Keratinocyte (primary cell): ENCODE results near the gene ITGA2. TPM values are rescaled to one million over a fixed set of nuclear protein-coding genes. Genes with fewer than 3 reads are reported as not detected.
A peak's percentile ranks its signal among the peaks of the same experiment; 100 is the strongest.

ENCODE experiments used
- DNase-seq: peaks from one replicate; pipeline ENCODE4 v3.0.0-alpha.2; 2011; ENCODE audit warnings: low read depth, missing footprints, low spot score
- FAIRE-seq: peaks from 2 replicates; lab custom pipeline; 2011; peaks lifted over from hg19 to GRCh38; lab: Jason Lieb, UNC
- H2AFZ ChIP-seq: 2 replicates; pipeline ENCODE4 v1.6.0; 2012; ENCODE audit warnings: low read length, control low read depth, inconsistent platforms; ENCODE audit not compliant: control insufficient read depth
- H3K27ac ChIP-seq: 2 replicates; pipeline ENCODE4 v1.5.1; 2011; ENCODE audit warnings: low read length; ENCODE audit not compliant: control insufficient read depth, insufficient read depth
- H3K27me3 ChIP-seq: 3 replicates; pipeline ENCODE4 v1.6.0; 2011; ENCODE audit warnings: low read length; ENCODE audit not compliant: control insufficient read depth, insufficient read depth; ENCODE audit errors: extremely low read depth
- H3K36me3 ChIP-seq, 2 experiments: 2 replicates in 1 of 2; 3 replicates in 1 of 2; pipeline ENCODE4 v1.5.1; 2011; ENCODE audit warnings: low read length in 2 of 2, mild to moderate bottlenecking in 1 of 2; ENCODE audit not compliant: control insufficient read depth in 2 of 2, insufficient read depth in 2 of 2; ENCODE audit errors: extremely low read depth in 1 of 2
- H3K4me1 ChIP-seq: 3 replicates; pipeline ENCODE4 v1.5.1; 2011; ENCODE audit warnings: low read length; ENCODE audit not compliant: control insufficient read depth, insufficient read depth; ENCODE audit errors: extremely low read depth
- H3K4me2 ChIP-seq: 3 replicates; pipeline ENCODE4 v1.6.0; 2011; ENCODE audit warnings: low read depth, low read length; ENCODE audit not compliant: control insufficient read depth, insufficient read depth; ENCODE audit errors: extremely low read depth
- H3K4me3 ChIP-seq, 3 experiments: fragments of 200-600 bp in 1 of 3; sonication (generic) in 1 of 3; 2 replicates in 2 of 3; 3 replicates in 1 of 3; pipeline ENCODE4 v1.5.1; 2011 to 2016; ENCODE audit warnings: low read length in 3 of 3, mild to moderate bottlenecking in 3 of 3, control low read depth in 2 of 3, inconsistent platforms in 1 of 3, low read depth in 1 of 3, mixed read lengths in 1 of 3, mixed run types in 1 of 3, moderate library complexity in 1 of 3; ENCODE audit not compliant: control insufficient read depth in 2 of 3, insufficient read depth in 2 of 3; ENCODE audit errors: extremely low read depth in 1 of 3
- H3K79me2 ChIP-seq: 2 replicates; pipeline ENCODE4 v1.6.0; 2012; ENCODE audit warnings: low read length; ENCODE audit not compliant: control insufficient read depth, insufficient read depth
- H3K9ac ChIP-seq: 3 replicates; pipeline ENCODE4 v1.6.0; 2011; ENCODE audit warnings: low read length; ENCODE audit not compliant: control insufficient read depth, insufficient read depth; ENCODE audit errors: extremely low read depth
- H3K9me1 ChIP-seq: 3 replicates; pipeline ENCODE4 v1.6.0; 2011; ENCODE audit warnings: low read length; ENCODE audit not compliant: control insufficient read depth, insufficient read depth; ENCODE audit errors: extremely low read depth
- H3K9me3 ChIP-seq: 2 replicates; pipeline ENCODE4 v1.5.1; 2012; ENCODE audit warnings: low read depth, low read length; ENCODE audit not compliant: control insufficient read depth
- H4K20me1 ChIP-seq: 3 replicates; pipeline ENCODE4 v1.6.0; 2011; ENCODE audit warnings: low read length; ENCODE audit not compliant: control insufficient read depth, insufficient read depth; ENCODE audit errors: extremely low read depth
- CTCF ChIP-seq, 3 experiments: IDR thresholded peaks in 1 of 3; conservative IDR thresholded peaks in 1 of 3; optimal IDR thresholded peaks in 1 of 3; 2 replicates in 2 of 3; 3 replicates in 1 of 3; pipeline versions ENCODE3 to v1.5.1; 2011; ENCODE audit warnings: low read length in 3 of 3, mild to moderate bottlenecking in 3 of 3, moderate library complexity in 2 of 3, control low read depth in 1 of 3, inconsistent platforms in 1 of 3; ENCODE audit not compliant: insufficient read depth in 2 of 3; ENCODE audit errors: extremely low read depth in 1 of 3
- EZH2 ChIP-seq: IDR thresholded peaks from one replicate; pipeline ENCODE4 v1.6.1; 2012; ENCODE audit warnings: inconsistent platforms, mild to moderate bottlenecking, low read length, moderate library complexity
- dilution Hi-C: fragments of 300-500 bp; cut with MboI; formaldehyde crosslinking; loops from one replicate; pipeline ENCODE4 v1.7.0; 2020; ENCODE audit warnings: low sequenced_read_pairs; ENCODE audit not compliant: extremely low pct_ligation_motif_present
- polyA plus RNA-seq, 5 experiments: library from polyadenylated mRNA; depleted of rRNA in 3 of 5; stranded (reverse) in 3 of 5; stranded (forward) in 1 of 5; unstranded in 1 of 5; fragments of >200 nt; gene quantifications; 1 replicate in 1 of 5; 2 replicates in 3 of 5; 3 replicates in 1 of 5; pipeline versions ENCODE4 v1.2.1 to v1.2.3, GENCODE V29; 2011 to 2012; ENCODE audit warnings: missing spikeins in 2 of 5, low read depth in 1 of 5, low replicate concordance in 1 of 5

Gene ITGA2
- polyA plus RNA-seq, 1 donor (not counting 4 experiments of a cell fraction or from before 2014, with no cell fraction given) = 112 TPM

- dilution Hi-C loops = no loop called here
- no peaks in the 10 kb centered on the region for H3K9me3 ChIP-seq
- no peak overlapping the region for H3K9ac ChIP-seq
- no peak overlapping the region for H3K4me3 ChIP-seq
- no peaks in the 10 kb centered on the region for H4K20me1 ChIP-seq
- no peak overlapping the region for H2AFZ ChIP-seq
- TF ChIP-seq CTCF (optimal IDR thresholded peaks at IDR 0.05 in 1 of 3, IDR thresholded peaks at IDR 0.05 in 1 of 3, conservative IDR thresholded peaks at IDR 0.05 in 1 of 3; ENCODE audit: extremely low read depth in 1 of 3, insufficient read depth in 2 of 3, low read length in 3 of 3) = peak; percentile 1 to 46 (median 29)
- no peak for TF ChIP-seq EZH2
- H3K79me2 ChIP-seq = peaks cover 40% of the 10 kb centered on the region
- peak; percentile 98 for FAIRE-seq
- no peaks in the 10 kb centered on the region for H3K9me1 ChIP-seq
- H3K4me2 ChIP-seq = peak overlapping the region; percentile 75
- H3K36me3 ChIP-seq = peaks cover 0 to 6% of the 10 kb centered on the region in 2 experiments
- peak overlapping the region; percentile 96 for H3K27ac ChIP-seq
- DNase-seq = peak; percentile 88
- H3K4me1 ChIP-seq = peaks cover 84% of the 10 kb centered on the region
- H3K27me3 ChIP-seq = no peaks in the 10 kb centered on the region
Measured at GRCh38 chr5:53035868-53036381, 46.8 kb downstream of the ITGA2 start.

- Histone ChIP-seq H3K9me3 (no peaks in the 10 kb centered on the region), H3K27ac (peak overlapping the region; percentile 96), H3K4me1 (peaks cover 70% of the 10 kb centered on the region), H2AFZ (no peak overlapping the region), H3K36me3 (peaks cover 0 to 6% of the 10 kb centered on the region in 2 experiments), H3K27me3 (no peaks in the 10 kb centered on the region), H3K4me2 (peak overlapping the region; percentile 75), H3K9ac (peak overlapping the region; percentile 53), H3K4me3 (peak overlapping the region in 2 of 3 experiments; percentile 8 to 45), H4K20me1 (no peaks in the 10 kb centered on the region), H3K9me1 (no peaks in the 10 kb centered on the region), H3K79me2 (peaks cover 43% of the 10 kb centered on the region)
- no peak for TF ChIP-seq EZH2
- no peak for TF ChIP-seq CTCF (optimal IDR thresholded peaks at IDR 0.05 in 1 of 3, IDR thresholded peaks at IDR 0.05 in 1 of 3, conservative IDR thresholded peaks at IDR 0.05 in 1 of 3; ENCODE audit: extremely low read depth in 1 of 3, insufficient read depth in 2 of 3, low read length in 3 of 3)
- DNase-seq (peak; percentile 85), FAIRE-seq (peak; percentile 90)
- dilution Hi-C loops = no loop called here
Measured at GRCh38 chr5:53037141-53037859, 48.1 kb downstream of the ITGA2 start.
